Esophagus muscularis mucosa (tissue), 3 donors: Measurements from ENCODE around the gene RBFOX2.

Experiments used
- POLR2A ChIP-seq: fragments of 450-650 bp; IDR thresholded peaks from one replicate; pipeline ENCODE4 v1.6.1; 2017; ENCODE audit warnings: antibody characterized with exemption, moderate library complexity, mild to moderate bottlenecking, low read depth
- POLR2AphosphoS5 ChIP-seq, 2 donors: sonication (generic); formaldehyde crosslinking; IDR thresholded peaks; one replicate each; pipeline ENCODE4 v1.6.1; 2017; ENCODE audit warnings: antibody characterized with exemption in 2 of 2
- TF ChIP-seq, protein P1 (sequence below), 3 experiments: fragments of 200-600 bp in 2 of 3; fragments of 450-650 bp in 1 of 3; sonication (generic) in 2 of 3; IDR thresholded peaks; one replicate each; pipeline ENCODE4 v1.5.1; 2017 to 2019; ENCODE audit warnings: antibody characterized with exemption in 3 of 3, mild to moderate bottlenecking in 2 of 3, moderate library complexity in 1 of 3

DNA sequence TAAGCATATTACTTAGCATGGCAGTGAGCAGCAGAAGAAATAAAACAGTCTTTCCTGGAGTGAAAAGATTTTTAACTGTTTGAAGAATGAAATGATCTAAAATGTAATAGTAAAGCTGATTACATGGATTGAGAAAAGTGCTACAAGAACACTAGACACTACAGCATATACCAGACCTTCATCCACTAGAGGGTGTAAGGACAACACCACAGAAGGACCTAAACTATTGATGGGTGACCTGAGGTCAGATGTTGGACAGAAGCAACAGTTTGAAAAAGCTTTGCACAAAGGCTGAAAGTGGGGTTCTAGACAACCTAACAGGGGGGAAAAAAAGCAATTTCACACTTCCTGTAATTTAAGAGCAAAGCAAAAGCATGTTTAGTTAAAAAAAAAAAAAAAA, 97.7 kb downstream of the RBFOX2 start:
- TF ChIP-seq, protein P1, sequence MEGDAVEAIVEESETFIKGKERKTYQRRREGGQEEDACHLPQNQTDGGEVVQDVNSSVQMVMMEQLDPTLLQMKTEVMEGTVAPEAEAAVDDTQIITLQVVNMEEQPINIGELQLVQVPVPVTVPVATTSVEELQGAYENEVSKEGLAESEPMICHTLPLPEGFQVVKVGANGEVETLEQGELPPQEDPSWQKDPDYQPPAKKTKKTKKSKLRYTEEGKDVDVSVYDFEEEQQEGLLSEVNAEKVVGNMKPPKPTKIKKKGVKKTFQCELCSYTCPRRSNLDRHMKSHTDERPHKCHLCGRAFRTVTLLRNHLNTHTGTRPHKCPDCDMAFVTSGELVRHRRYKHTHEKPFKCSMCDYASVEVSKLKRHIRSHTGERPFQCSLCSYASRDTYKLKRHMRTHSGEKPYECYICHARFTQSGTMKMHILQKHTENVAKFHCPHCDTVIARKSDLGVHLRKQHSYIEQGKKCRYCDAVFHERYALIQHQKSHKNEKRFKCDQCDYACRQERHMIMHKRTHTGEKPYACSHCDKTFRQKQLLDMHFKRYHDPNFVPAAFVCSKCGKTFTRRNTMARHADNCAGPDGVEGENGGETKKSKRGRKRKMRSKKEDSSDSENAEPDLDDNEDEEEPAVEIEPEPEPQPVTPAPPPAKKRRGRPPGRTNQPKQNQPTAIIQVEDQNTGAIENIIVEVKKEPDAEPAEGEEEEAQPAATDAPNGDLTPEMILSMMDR (IDR thresholded peaks at IDR 0.05) = peak; percentile 72 to 82 (median 74)
- TF ChIP-seq POLR2A (no peak), POLR2AphosphoS5 (IDR thresholded peaks at IDR 0.05) (peak in 1 of 2 donors; percentile 41)
